GM12878 (cell line): Measurements from ENCODE around the gene PM20D2. TPM values are rescaled to one million over a fixed set of nuclear protein-coding genes. Genes with fewer than 3 reads are reported as not detected.

Experiments
- ATAC-seq: fragments of 200-7000 bp; cut with Tn5 transposase; 3 replicates; pipeline ENCODE4 v1.9.1; 2020; ENCODE audit warnings: mild to moderate bottlenecking, moderate library complexity
- BruUV-seq: library from RNA; stranded (reverse); fragments of 400-500 nt; replicated peaks from 2 replicates; lab custom pipeline; 2021; lab: Mats Ljungman, UMichigan
- CTCF ChIA-PET: fragments of 300-600 bp; sonication (Branson Sonifier 250); formaldehyde crosslinking; extraction: SDS; loops from one replicate; lab custom pipeline; 2021; ENCODE audit warnings: inconsistent platforms; lab: Yijun Ruan, JAX
- POLR2A ChIA-PET: fragments of 350-600 bp; formaldehyde crosslinking; extraction: SDS; loops from one replicate; lab custom pipeline; 2021; ENCODE audit warnings: inconsistent platforms; lab: Charles Lee
- RAD21 ChIA-PET: fragments of 300-600 bp; sonication (Branson Sonifier 250); formaldehyde crosslinking; loops from one replicate; lab custom pipeline; 2023; ENCODE audit warnings: antibody characterized with exemption; ENCODE audit not compliant: unreplicated experiment; lab: Charles Lee
- SMC1A ChIA-PET: fragments of 300-600 bp; sonication (Branson Sonifier 250); formaldehyde crosslinking; loops from one replicate; lab custom pipeline; 2023; ENCODE audit not compliant: unreplicated experiment, uncharacterized antibody; lab: Charles Lee
- DNase-seq: peaks from one replicate; pipeline ENCODE4 v3.0.0-alpha.2; 2011; ENCODE audit warnings: low read depth, low spot score
- FAIRE-seq: peaks from 3 replicates; lab custom pipeline; 2011; peaks lifted over from hg19 to GRCh38; lab: Jason Lieb, UNC
- H2AFZ ChIP-seq: 2 replicates; pipeline ENCODE4 v1.6.0; 2011; ENCODE audit warnings: low read depth, low read length, control low read depth; ENCODE audit not compliant: control insufficient read depth
- H3K27ac ChIP-seq: 2 replicates; pipeline ENCODE4 v1.5.1; 2011; ENCODE audit warnings: control low read depth; ENCODE audit not compliant: control insufficient read depth, insufficient read depth
- H3K27me3 ChIP-seq, 2 experiments: replicated peaks in 1 of 2; 2 replicates each; pipeline versions ENCODE4 v1.6.0 to v1.6.1; 2011; ENCODE audit warnings: low read length in 1 of 2; ENCODE audit not compliant: control insufficient read depth in 2 of 2, insufficient read depth in 2 of 2
- H3K36me3 ChIP-seq, 2 experiments: 2 replicates each; pipeline ENCODE4 v1.5.1; 2011; ENCODE audit warnings: low read length in 1 of 2; ENCODE audit not compliant: control insufficient read depth in 2 of 2, insufficient read depth in 2 of 2
- H3K4me1 ChIP-seq: 2 replicates; pipeline ENCODE4 v1.6.1; 2011; ENCODE audit warnings: mild to moderate bottlenecking, low read length, moderate library complexity, mixed read lengths; ENCODE audit not compliant: control insufficient read depth, insufficient read depth
- H3K4me2 ChIP-seq: 2 replicates; pipeline ENCODE4 v1.6.0; 2011; ENCODE audit warnings: control low read depth; ENCODE audit not compliant: control insufficient read depth, insufficient read depth
- H3K4me3 ChIP-seq: fragments of 200-600 bp; sonication (generic); 2 replicates; pipeline ENCODE4 v1.5.1; 2016
- H3K79me2 ChIP-seq: 2 replicates; pipeline ENCODE4 v1.6.0; 2011; ENCODE audit warnings: low read length; ENCODE audit not compliant: control insufficient read depth, insufficient read depth
- H3K9ac ChIP-seq: 2 replicates; pipeline ENCODE4 v1.8.0; 2011; ENCODE audit warnings: low read length, control low read depth, mixed read lengths; ENCODE audit not compliant: control insufficient read depth, insufficient read depth
- H3K9me3 ChIP-seq: replicated peaks from 3 replicates; pipeline ENCODE4 v1.5.1; 2011; ENCODE audit warnings: mild to moderate bottlenecking, low read length; ENCODE audit not compliant: control insufficient read depth, insufficient read depth
- H4K20me1 ChIP-seq: 2 replicates; pipeline ENCODE4 v1.6.0; 2011; ENCODE audit not compliant: control insufficient read depth, insufficient read depth
- CBFB ChIP-seq: IDR thresholded peaks from 2 replicates; pipeline ENCODE4 v1.6.1; 2016; ENCODE audit warnings: antibody characterized with exemption, low read depth
- CHD1 ChIP-seq: IDR thresholded peaks from 2 replicates; pipeline ENCODE4 v1.6.1; 2012; ENCODE audit warnings: low read depth, low read length, improper control_type of control experiment
- EGR1 ChIP-seq, 2 experiments: IDR thresholded peaks; 1 replicate in 1 of 2; 2 replicates in 1 of 2; pipeline ENCODE4 v1.6.1; 2011 to 2012; ENCODE audit warnings: low read depth in 2 of 2, low read length in 2 of 2, borderline replicate concordance in 1 of 2, mild to moderate bottlenecking in 1 of 2, moderate library complexity in 1 of 2
- IRF4 ChIP-seq: IDR thresholded peaks from 2 replicates; pipeline ENCODE4 v1.6.1; 2011; ENCODE audit warnings: low read depth, low read length
- MEF2B ChIP-seq: fragments of 450-650 bp; IDR thresholded peaks from 2 replicates; pipeline ENCODE4 v1.6.1; 2018; ENCODE audit warnings: mild to moderate bottlenecking, moderate library complexity; ENCODE audit not compliant: partially characterized antibody, poor library complexity, severe bottlenecking
- MTA2 ChIP-seq: fragments of 450-650 bp; IDR thresholded peaks from 2 replicates; pipeline ENCODE4 v1.6.1; 2016; ENCODE audit warnings: low read depth, mild to moderate bottlenecking, moderate library complexity
- PKNOX1 ChIP-seq: fragments of 450-650 bp; IDR thresholded peaks from 2 replicates; pipeline ENCODE4 v1.6.1; 2016; ENCODE audit warnings: mild to moderate bottlenecking
- POU2F2 ChIP-seq: IDR thresholded peaks from 3 replicates; pipeline ENCODE4 v1.6.1; 2011; ENCODE audit warnings: low read depth, mild to moderate bottlenecking, low read length, borderline replicate concordance
- RELA ChIP-seq: fragments of 450-650 bp; IDR thresholded peaks from 2 replicates; pipeline ENCODE4 v1.8.0; 2014; ENCODE audit warnings: borderline replicate concordance; ENCODE audit not compliant: partially characterized antibody
- SMARCA5 ChIP-seq: fragments of 450-650 bp; IDR thresholded peaks from 2 replicates; pipeline ENCODE4 v1.6.1; 2017; ENCODE audit warnings: mild to moderate bottlenecking
- SREBF1 ChIP-seq: IDR thresholded peaks from 2 replicates; pipeline ENCODE4 v1.6.1; 2012; ENCODE audit warnings: mild to moderate bottlenecking, low read length
- SUZ12 ChIP-seq: fragments of 200-600 bp; sonication (generic); IDR thresholded peaks from one replicate; pipeline ENCODE4 v1.6.1; 2018; ENCODE audit warnings: antibody characterized with exemption, mild to moderate bottlenecking; ENCODE audit not compliant: unreplicated experiment
- TCF12 ChIP-seq: IDR thresholded peaks from 2 replicates; pipeline ENCODE4 v1.6.1; 2011; ENCODE audit warnings: low read depth, mild to moderate bottlenecking, low read length
- YBX1 ChIP-seq: fragments of 450-650 bp; IDR thresholded peaks from 2 replicates; pipeline ENCODE4 v1.6.1; 2016; ENCODE audit warnings: antibody characterized with exemption
- ZNF592 ChIP-seq: fragments of 450-650 bp; IDR thresholded peaks from 2 replicates; pipeline ENCODE4 v1.6.1; 2017; ENCODE audit warnings: mild to moderate bottlenecking, moderate library complexity
- WGBS: methylation state at CpG from one replicate; pipeline ENCODE4 v1.1.6; 2016; ENCODE audit warnings: low lambda C conversion rate; ENCODE audit not compliant: insufficient replicate concordance, insufficient coverage; ENCODE audit errors: missing lambda C conversion rate; 5-methylcytosine and 5-hydroxymethylcytosine counted together
- in situ Hi-C: fragments of 300-500 bp; cut with MboI; formaldehyde crosslinking; loops from 9 replicates; pipeline ENCODE4 v1.14.3; 2018; ENCODE audit warnings: mixed read lengths
- intact Hi-C: fragments of 100-400 bp; cut with micrococcal nuclease; formaldehyde crosslinking; loops from one replicate; pipeline ENCODE4 v1.14.2; 2022; ENCODE audit not compliant: unreplicated experiment
- polyA plus RNA-seq, 11 experiments: library from polyadenylated mRNA; depleted of rRNA in 4 of 11; unstranded in 6 of 11; stranded (reverse) in 5 of 11; fragments of >200 nt; fragmentation: Nextera tagmentation in 4 of 11; fragmentation: Illumina TruSeq in 1 of 11; extraction: Ambion mirVana in 4 of 11; extraction: Trizol in 1 of 11; gene quantifications; 1 replicate in 1 of 11; 2 replicates in 10 of 11; pipeline versions ENCODE4 v1.2.1 to v1.2.3, GENCODE V29; 2011 to 2016; ENCODE audit warnings: inconsistent platforms in 2 of 11, missing spikeins in 2 of 11, low read depth in 1 of 11
- total RNA-seq, 4 experiments: library from RNA; depleted of rRNA in 3 of 4; stranded (reverse); fragments of >200 nt in 3 of 4; fragmentation: Illumina TruSeq in 1 of 4; extraction: Trizol in 1 of 4; gene quantifications; 2 replicates each; pipeline versions ENCODE4 v1.2.1 to v1.2.3, GENCODE V29; 2013 to 2021

Gene PM20D2
- total and polyA plus RNA-seq, 10 of the 15 experiments (the other 5 are each of a cell fraction or from before 2014, with no cell fraction given): 7.8 to 23.6 (median 15.7) TPM

GRCh38 chr6:89172131-89172530, 26.3 kb downstream of the PM20D2 start:
- ChIA-PET SMC1A (no interaction called here), RAD21 (no interaction called here)
- intact Hi-C loops: no loop called here
- Histone ChIP-seq H3K4me3 (no peak overlapping the region), H3K4me1 (no peaks in the 10 kb centered on the region), H3K9ac (no peak overlapping the region), H3K27ac (no peak overlapping the region), H3K4me2 (no peak overlapping the region), H3K36me3 (no peaks in the 10 kb centered on the region), H2AFZ (no peak overlapping the region)
- in situ Hi-C loops: no loop called here
- no peak for DNase-seq
- no TSS peak for BruUV-seq
- WGBS: 75% methylated on average over 4 of the region's 6 CpGs
- ATAC-seq: no peak
- TF ChIP-seq POU2F2: no peak
- no peak for TF ChIP-seq CHD1
- TF ChIP-seq RELA: no peak
- TF ChIP-seq CBFB: no peak
- no peak for TF ChIP-seq YBX1
- no peak for TF ChIP-seq EGR1 (IDR thresholded peaks at IDR 0.05; ENCODE audit: borderline replicate concordance in 1 of 2, low read depth in 2 of 2, low read length in 2 of 2)
- TF ChIP-seq, all 136 proteins: peak for 0
- no peaks in the 10 kb centered on the region for H3K27me3 ChIP-seq
- FAIRE-seq: no peak
- H4K20me1 ChIP-seq: no peaks in the 10 kb centered on the region
- no peaks in the 10 kb centered on the region for H3K79me2 ChIP-seq
- no peaks in the 10 kb centered on the region for H3K9me3 ChIP-seq
- CTCF ChIA-PET: no interaction called here
- POLR2A ChIA-PET: no interaction called here

GRCh38 chr6:89173634-89174033, 27.8 kb downstream of the PM20D2 start:
- Histone ChIP-seq H3K4me1 (no peaks in the 10 kb centered on the region), H3K27ac (no peak overlapping the region), H4K20me1 (no peaks in the 10 kb centered on the region), H3K27me3 (no peaks in the 10 kb centered on the region), H3K9ac (no peak overlapping the region), H3K9me3 (no peaks in the 10 kb centered on the region), H3K4me2 (no peak overlapping the region), H3K79me2 (no peaks in the 10 kb centered on the region), H3K36me3 (no peaks in the 10 kb centered on the region), H3K4me3 (no peak overlapping the region), H2AFZ (no peak overlapping the region)
- intact Hi-C loops (no loop called here), in situ Hi-C loops (no loop called here)
- ATAC-seq: no peak
- CTCF ChIA-PET: interaction anchor here (0.7 to 1.4 kb wide), 2 partner anchors 8 to 248 kb away, joined by 3 read pairs; no protein-coding TSS in a partner anchor
- POLR2A ChIA-PET: no interaction called here
- BruUV-seq: no TSS peak
- RAD21 ChIA-PET: no interaction called here
- SMC1A ChIA-PET: interaction anchor here (0.8 kb wide), 1 partner anchor 121 kb away, joined by 3 read pairs; no protein-coding TSS in a partner anchor
- no peak for FAIRE-seq
- DNase-seq: no peak
- WGBS: 45% methylated on average over 4 of the region's 4 CpGs
- TF ChIP-seq SREBF1 (no peak), IRF4 (no peak), MEF2B (no peak), ZNF592 (no peak), TCF12 (no peak), PKNOX1 (no peak), SUZ12 (no peak), MTA2 (no peak), SMARCA5 (no peak)
